Measurements from ENCODE around the gene PEX11A.

The PEX11A gene

DNA sequence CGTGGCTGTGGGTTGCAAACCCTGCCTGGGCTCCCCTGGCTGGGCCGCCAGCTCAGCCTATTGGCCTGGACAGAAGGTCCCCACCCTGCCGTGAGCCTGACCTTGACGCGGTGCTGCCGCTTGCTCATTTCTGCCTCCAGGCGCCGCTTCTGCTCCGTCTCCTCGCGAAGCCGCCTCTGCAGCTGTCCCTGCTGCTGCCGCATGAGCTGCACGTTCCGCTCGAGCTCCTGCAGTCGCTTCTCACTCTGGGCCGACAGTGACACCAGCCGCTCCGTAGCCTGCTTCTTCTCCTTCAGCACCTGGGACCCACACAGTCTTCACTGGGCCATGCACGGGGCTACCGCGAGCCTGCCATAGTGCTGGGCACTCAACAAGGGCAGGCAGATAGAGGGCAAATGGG is 57.0 kb downstream of the PEX11A start:
- TF ChIP-seq, protein P1, sequence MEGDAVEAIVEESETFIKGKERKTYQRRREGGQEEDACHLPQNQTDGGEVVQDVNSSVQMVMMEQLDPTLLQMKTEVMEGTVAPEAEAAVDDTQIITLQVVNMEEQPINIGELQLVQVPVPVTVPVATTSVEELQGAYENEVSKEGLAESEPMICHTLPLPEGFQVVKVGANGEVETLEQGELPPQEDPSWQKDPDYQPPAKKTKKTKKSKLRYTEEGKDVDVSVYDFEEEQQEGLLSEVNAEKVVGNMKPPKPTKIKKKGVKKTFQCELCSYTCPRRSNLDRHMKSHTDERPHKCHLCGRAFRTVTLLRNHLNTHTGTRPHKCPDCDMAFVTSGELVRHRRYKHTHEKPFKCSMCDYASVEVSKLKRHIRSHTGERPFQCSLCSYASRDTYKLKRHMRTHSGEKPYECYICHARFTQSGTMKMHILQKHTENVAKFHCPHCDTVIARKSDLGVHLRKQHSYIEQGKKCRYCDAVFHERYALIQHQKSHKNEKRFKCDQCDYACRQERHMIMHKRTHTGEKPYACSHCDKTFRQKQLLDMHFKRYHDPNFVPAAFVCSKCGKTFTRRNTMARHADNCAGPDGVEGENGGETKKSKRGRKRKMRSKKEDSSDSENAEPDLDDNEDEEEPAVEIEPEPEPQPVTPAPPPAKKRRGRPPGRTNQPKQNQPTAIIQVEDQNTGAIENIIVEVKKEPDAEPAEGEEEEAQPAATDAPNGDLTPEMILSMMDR (IDR thresholded peaks at IDR 0.05; ENCODE audit: low read depth, low read length, missing control alignments): no peak
- DNase-seq (ENCODE audit: extremely low read depth, low read depth): no peak
- no peak overlapping the region for H3K4me3 ChIP-seq (replicated peaks; ENCODE audit: low read depth, low read length)

DNA sequence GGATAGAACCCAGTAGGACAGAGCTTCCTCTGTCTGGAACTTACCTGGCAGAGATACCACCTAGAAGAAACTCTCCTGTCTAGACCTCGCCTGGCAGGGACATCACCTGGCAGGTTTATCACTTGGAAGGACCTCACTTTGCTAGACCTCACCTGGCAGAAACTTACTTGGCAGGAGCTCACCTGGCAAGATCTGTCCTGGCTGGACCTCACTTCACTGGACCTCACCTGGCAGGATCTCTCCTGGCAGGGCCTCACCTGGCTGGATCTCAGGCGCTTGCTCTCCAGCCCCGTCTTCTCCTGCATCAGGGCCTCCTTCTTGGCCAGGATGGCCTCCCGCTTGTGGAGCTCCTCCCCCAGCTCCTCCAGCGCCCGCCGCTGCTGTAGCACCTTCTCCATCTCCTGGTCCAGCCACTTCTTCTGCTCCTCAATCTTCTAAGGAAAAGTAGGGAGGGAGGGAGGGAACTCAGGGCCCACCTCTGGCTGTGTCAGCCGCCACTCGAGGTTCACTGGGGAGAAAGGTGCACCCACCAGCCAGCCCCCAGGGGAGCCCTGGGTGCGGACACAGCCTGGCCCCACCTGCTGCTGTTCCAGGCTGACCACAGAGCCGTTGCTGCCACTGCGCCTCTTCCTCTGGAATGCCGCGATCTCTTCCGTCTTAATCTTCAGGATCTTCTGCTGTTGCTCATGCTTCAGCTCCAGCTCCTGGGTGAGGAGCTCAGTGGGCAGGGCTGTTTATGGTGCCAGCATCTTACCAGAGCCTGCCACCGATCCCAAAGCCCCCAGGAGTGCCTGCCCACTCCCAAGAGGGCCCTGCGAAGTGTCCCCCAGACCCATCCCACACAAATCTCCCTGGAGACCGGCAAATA is 57.8 kb downstream of the PEX11A start:
- no peak for DNase-seq (ENCODE audit: extremely low read depth, low read depth)
- no peak overlapping the region for H3K4me3 ChIP-seq (replicated peaks; ENCODE audit: low read depth, low read length)
- TF ChIP-seq, protein P1 (IDR thresholded peaks at IDR 0.05; ENCODE audit: low read depth, low read length, missing control alignments): no peak

DNA sequence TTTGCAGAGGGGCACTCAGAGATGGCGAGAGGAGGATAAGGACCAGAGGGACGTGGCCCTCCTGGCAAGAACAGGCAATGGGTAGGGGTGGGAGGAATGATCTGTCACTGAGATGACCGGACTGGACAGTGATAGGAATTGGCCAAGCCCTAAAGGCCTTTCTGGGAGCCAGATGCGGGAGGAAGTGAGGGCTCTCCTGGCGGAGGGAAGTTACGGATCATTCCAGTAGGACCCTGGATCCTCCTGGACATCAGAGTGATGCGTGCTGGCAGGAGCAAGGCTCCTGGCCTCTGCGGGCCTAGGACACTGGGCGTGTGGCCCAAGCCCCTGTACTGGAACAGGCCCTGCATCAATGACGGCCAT is 58.7 kb downstream of the PEX11A start:
- DNase-seq (ENCODE audit: extremely low read depth, low read depth): no peak
- TF ChIP-seq, protein P1 (IDR thresholded peaks at IDR 0.05; ENCODE audit: low read depth, low read length, missing control alignments): no peak
- no peak overlapping the region for H3K4me3 ChIP-seq (replicated peaks; ENCODE audit: low read depth, low read length)
